Measurements from ENCODE around the gene GRID1.

DNA sequence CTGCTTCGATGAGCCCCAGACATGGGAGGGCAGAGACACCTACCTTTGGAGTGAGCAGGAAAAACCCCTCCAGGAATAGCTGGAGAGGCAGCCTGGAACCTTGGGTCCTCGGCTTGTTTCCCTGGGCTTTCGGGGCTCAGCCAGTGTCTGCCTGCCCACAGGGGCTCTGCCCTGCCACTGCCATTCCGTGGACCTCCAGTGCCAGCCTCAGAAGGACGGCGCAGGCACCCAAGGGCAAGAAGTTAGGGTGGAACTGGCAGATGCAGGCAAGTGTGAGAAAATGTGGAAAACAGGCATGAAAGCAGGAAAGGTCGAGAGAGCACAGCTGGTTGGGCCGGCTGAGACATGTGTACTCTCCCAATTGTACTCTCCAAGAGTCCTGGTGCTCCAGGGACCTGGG, 281.5 kb downstream of the GRID1 start:
- TF ChIP-seq, protein P1, sequence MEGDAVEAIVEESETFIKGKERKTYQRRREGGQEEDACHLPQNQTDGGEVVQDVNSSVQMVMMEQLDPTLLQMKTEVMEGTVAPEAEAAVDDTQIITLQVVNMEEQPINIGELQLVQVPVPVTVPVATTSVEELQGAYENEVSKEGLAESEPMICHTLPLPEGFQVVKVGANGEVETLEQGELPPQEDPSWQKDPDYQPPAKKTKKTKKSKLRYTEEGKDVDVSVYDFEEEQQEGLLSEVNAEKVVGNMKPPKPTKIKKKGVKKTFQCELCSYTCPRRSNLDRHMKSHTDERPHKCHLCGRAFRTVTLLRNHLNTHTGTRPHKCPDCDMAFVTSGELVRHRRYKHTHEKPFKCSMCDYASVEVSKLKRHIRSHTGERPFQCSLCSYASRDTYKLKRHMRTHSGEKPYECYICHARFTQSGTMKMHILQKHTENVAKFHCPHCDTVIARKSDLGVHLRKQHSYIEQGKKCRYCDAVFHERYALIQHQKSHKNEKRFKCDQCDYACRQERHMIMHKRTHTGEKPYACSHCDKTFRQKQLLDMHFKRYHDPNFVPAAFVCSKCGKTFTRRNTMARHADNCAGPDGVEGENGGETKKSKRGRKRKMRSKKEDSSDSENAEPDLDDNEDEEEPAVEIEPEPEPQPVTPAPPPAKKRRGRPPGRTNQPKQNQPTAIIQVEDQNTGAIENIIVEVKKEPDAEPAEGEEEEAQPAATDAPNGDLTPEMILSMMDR (IDR thresholded peaks at IDR 0.05), result no peak
- no peak for TF ChIP-seq POLR2A (IDR thresholded peaks at IDR 0.05)

Measured in Peyer's patch (tissue), 4 donors.